Trophoblast cell (in vitro differentiated cells and primary cell): ENCODE data around the gene RSU1.

ENCODE experiments used
- DNase-seq, 2 donors: peaks; one replicate each; pipeline ENCODE4 v3.0.0-alpha.2; 2016
- H2AFZ ChIP-seq: 2 replicates; pipeline ENCODE4 v1.6.1; 2013; ENCODE audit warnings: low read length, moderate library complexity, mild to moderate bottlenecking; ENCODE audit not compliant: insufficient read depth, poor library complexity
- H2AK5ac ChIP-seq: 2 replicates; pipeline ENCODE4 v1.6.1; 2013; ENCODE audit warnings: mild to moderate bottlenecking, low read length
- H2BK120ac ChIP-seq: 2 replicates; pipeline ENCODE4 v1.6.1; 2013; ENCODE audit warnings: low read length, mild to moderate bottlenecking, moderate library complexity; ENCODE audit not compliant: insufficient read depth, poor library complexity
- H2BK12ac ChIP-seq: 2 replicates; pipeline ENCODE4 v1.6.1; 2013; ENCODE audit warnings: mild to moderate bottlenecking, low read length, moderate library complexity
- H2BK5ac ChIP-seq: 2 replicates; pipeline ENCODE4 v1.6.1; 2013; ENCODE audit warnings: low read length, low read depth, moderate library complexity, mild to moderate bottlenecking; ENCODE audit not compliant: poor library complexity
- H3K14ac ChIP-seq: 2 replicates; pipeline ENCODE4 v1.6.1; 2013; ENCODE audit warnings: mild to moderate bottlenecking, low read length
- H3K18ac ChIP-seq: 2 replicates; pipeline ENCODE4 v1.6.1; 2013; ENCODE audit warnings: mild to moderate bottlenecking, low read length
- H3K23ac ChIP-seq: 2 replicates; pipeline ENCODE4 v1.6.1; 2013; ENCODE audit warnings: low read length
- H3K27ac ChIP-seq: 2 replicates; pipeline ENCODE4 v1.5.1; 2013; ENCODE audit warnings: low read depth, mild to moderate bottlenecking, inconsistent platforms, low read length, moderate library complexity
- H3K27me3 ChIP-seq: 2 replicates; pipeline ENCODE4 v1.6.1; 2013; ENCODE audit warnings: inconsistent platforms, mild to moderate bottlenecking, low read length, moderate library complexity; ENCODE audit not compliant: insufficient read depth
- H3K36me3 ChIP-seq, 2 experiments: 1 replicate in 1 of 2; 2 replicates in 1 of 2; pipeline ENCODE4 v1.6.1; 2013; ENCODE audit warnings: low read length in 2 of 2, mild to moderate bottlenecking in 2 of 2, moderate library complexity in 1 of 2; ENCODE audit not compliant: insufficient read depth in 2 of 2, control insufficient read depth in 1 of 2
- H3K4ac ChIP-seq: 2 replicates; pipeline ENCODE4 v1.6.1; 2013; ENCODE audit warnings: low read depth, mild to moderate bottlenecking, low read length, moderate library complexity
- H3K4me1 ChIP-seq, 2 experiments: 1 replicate in 1 of 2; 2 replicates in 1 of 2; pipeline ENCODE4 v1.6.1; 2013; ENCODE audit warnings: low read length in 2 of 2, mild to moderate bottlenecking in 2 of 2, moderate library complexity in 1 of 2; ENCODE audit not compliant: insufficient read depth in 2 of 2, control insufficient read depth in 1 of 2
- H3K4me2 ChIP-seq: 2 replicates; pipeline ENCODE4 v1.6.1; 2013; ENCODE audit warnings: inconsistent platforms, mild to moderate bottlenecking, low read length, moderate library complexity
- H3K4me3 ChIP-seq: 2 replicates; pipeline ENCODE4 v1.5.1; 2013; ENCODE audit warnings: mild to moderate bottlenecking, low read depth, low read length, inconsistent platforms
- H3K79me1 ChIP-seq: one replicate; pipeline ENCODE4 v1.6.1; 2013; ENCODE audit warnings: low read length
- H3K79me2 ChIP-seq: 2 replicates; pipeline ENCODE4 v1.6.1; 2013; ENCODE audit warnings: low read length, mild to moderate bottlenecking; ENCODE audit not compliant: control insufficient read depth, insufficient read depth, poor library complexity
- H3K9ac ChIP-seq: 2 replicates; pipeline ENCODE4 v1.6.1; 2013; ENCODE audit warnings: mild to moderate bottlenecking, low read length
- H3K9me3 ChIP-seq: 2 replicates; pipeline ENCODE4 v1.6.1; 2013; ENCODE audit warnings: low read depth, mild to moderate bottlenecking, control low read depth, inconsistent platforms, low read length; ENCODE audit not compliant: insufficient read depth
- H4K12ac ChIP-seq: 2 replicates; pipeline ENCODE4 v1.6.1; 2013; ENCODE audit warnings: low read depth, mild to moderate bottlenecking, low read length, moderate library complexity
- H4K8ac ChIP-seq: 2 replicates; pipeline ENCODE4 v1.6.1; 2013; ENCODE audit warnings: low read depth, mild to moderate bottlenecking, low read length, moderate library complexity
- H4K91ac ChIP-seq: one replicate; pipeline ENCODE4 v1.6.1; 2013; ENCODE audit warnings: low read depth, mild to moderate bottlenecking, low read length, moderate library complexity
- WGBS: extraction: QIAGEN DNeasy Blood & Tissue Kit; methylation state at CpG from one replicate; pipeline ENCODE4 v1.1.7; 2013; ENCODE audit warnings: missing lambda C conversion rate; ENCODE audit not compliant: insufficient read length, insufficient coverage; ENCODE audit errors: extremely low coverage; 5-methylcytosine and 5-hydroxymethylcytosine counted together

The RSU1 gene

GRCh38 chr10:16675334-16675733 lies 141.9 kb downstream of the RSU1 start:
- no peak overlapping the region for H2BK120ac ChIP-seq
- no peak overlapping the region for H2AFZ ChIP-seq
- H3K36me3 ChIP-seq, result no peaks in the 10 kb centered on the region
- H3K18ac ChIP-seq, result no peak overlapping the region
- H3K9me3 ChIP-seq, result no peaks in the 10 kb centered on the region
- H3K4me3 ChIP-seq, result no peak overlapping the region
- no peak overlapping the region for H3K23ac ChIP-seq
- H2BK5ac ChIP-seq, result no peak overlapping the region
- H2BK12ac ChIP-seq, result no peak overlapping the region
- H3K4me1 ChIP-seq, result no peaks in the 10 kb centered on the region
- no peak overlapping the region for H3K4ac ChIP-seq
- DNase-seq, result no peak
- no peaks in the 10 kb centered on the region for H3K79me2 ChIP-seq
- no peak overlapping the region for H3K27ac ChIP-seq
- no peak overlapping the region for H4K8ac ChIP-seq
- H3K27me3 ChIP-seq, result no peaks in the 10 kb centered on the region
- no CpG with 5 or more reads among the region's 2 CpGs for WGBS
- H4K91ac ChIP-seq, result no peak overlapping the region
- no peak overlapping the region for H2AK5ac ChIP-seq
- no peaks in the 10 kb centered on the region for H3K79me1 ChIP-seq
- H4K12ac ChIP-seq, result no peak overlapping the region
- no peak overlapping the region for H3K9ac ChIP-seq
- no peak overlapping the region for H3K4me2 ChIP-seq
- no peak overlapping the region for H3K14ac ChIP-seq

GRCh38 chr10:16674147-16674703 lies 143.0 kb downstream of the RSU1 start:
- Histone ChIP-seq H3K14ac (no peak overlapping the region), H3K27me3 (no peaks in the 10 kb centered on the region), H3K9me3 (no peaks in the 10 kb centered on the region), H3K4me3 (no peak overlapping the region), H2BK120ac (no peak overlapping the region), H3K79me2 (no peaks in the 10 kb centered on the region), H3K9ac (no peak overlapping the region), H3K4ac (no peak overlapping the region), H2BK12ac (no peak overlapping the region), H2AFZ (no peak overlapping the region), H3K4me2 (no peak overlapping the region), H2BK5ac (no peak overlapping the region), H3K4me1 (no peaks in the 10 kb centered on the region), H3K23ac (no peak overlapping the region), H2AK5ac (no peak overlapping the region), H4K8ac (no peak overlapping the region), H3K27ac (no peak overlapping the region), H3K18ac (no peak overlapping the region), H3K36me3 (no peaks in the 10 kb centered on the region), H3K79me1 (no peaks in the 10 kb centered on the region), H4K12ac (no peak overlapping the region), H4K91ac (no peak overlapping the region)
- WGBS, result no CpG with 5 or more reads among the region's 9 CpGs
- DNase-seq, result no peak

- Histone ChIP-seq H3K4me2 (no peak overlapping the region), H3K14ac (no peak overlapping the region), H3K9ac (peak overlapping the region; percentile 18), H3K4me3 (no peak overlapping the region), H3K27me3 (no peaks in the 10 kb centered on the region), H2AFZ (no peak overlapping the region), H2BK5ac (no peak overlapping the region), H3K4me1 (no peaks in the 10 kb centered on the region), H3K27ac (no peak overlapping the region), H3K4ac (no peak overlapping the region), H3K9me3 (no peaks in the 10 kb centered on the region), H3K79me2 (no peaks in the 10 kb centered on the region), H4K8ac (no peak overlapping the region), H2BK120ac (no peak overlapping the region), H4K91ac (no peak overlapping the region), H4K12ac (no peak overlapping the region), H2AK5ac (no peak overlapping the region), H2BK12ac (no peak overlapping the region), H3K23ac (peak overlapping the region; percentile 37), H3K18ac (no peak overlapping the region), H3K79me1 (no peaks in the 10 kb centered on the region), H3K36me3 (no peaks in the 10 kb centered on the region)
- WGBS, result no CpG with 5 or more reads among the region's 6 CpGs
- DNase-seq, result no peak
Measured at GRCh38 chr10:16673443-16673842, 143.8 kb downstream of the RSU1 start.

GRCh38 chr10:16663444-16663843 lies 153.8 kb downstream of the RSU1 start:
- no peak overlapping the region for H4K12ac ChIP-seq
- no peak overlapping the region for H2BK120ac ChIP-seq
- no peak overlapping the region for H3K9ac ChIP-seq
- H2AK5ac ChIP-seq, result no peak overlapping the region
- no peak overlapping the region for H2BK5ac ChIP-seq
- H3K18ac ChIP-seq, result no peak overlapping the region
- no peak overlapping the region for H3K4ac ChIP-seq
- H3K27me3 ChIP-seq, result no peaks in the 10 kb centered on the region
- no peaks in the 10 kb centered on the region for H3K9me3 ChIP-seq
- no CpG with 5 or more reads among the region's 7 CpGs for WGBS
- no peak overlapping the region for H2BK12ac ChIP-seq
- H3K36me3 ChIP-seq, result no peaks in the 10 kb centered on the region
- no peak overlapping the region for H3K23ac ChIP-seq
- H3K79me2 ChIP-seq, result no peaks in the 10 kb centered on the region
- H4K91ac ChIP-seq, result no peak overlapping the region
- H4K8ac ChIP-seq, result no peak overlapping the region
- no peak overlapping the region for H3K4me2 ChIP-seq
- no peaks in the 10 kb centered on the region for H3K79me1 ChIP-seq
- no peak overlapping the region for H2AFZ ChIP-seq
- no peak overlapping the region for H3K4me3 ChIP-seq
- no peak for DNase-seq
- H3K14ac ChIP-seq, result no peak overlapping the region
- H3K4me1 ChIP-seq, result no peaks in the 10 kb centered on the region
- H3K27ac ChIP-seq, result no peak overlapping the region
